22Rv1 (cell line): ENCODE results near the gene GABRG3.

ENCODE experiments used
- CTCF ChIP-seq: fragments of 450-650 bp; IDR thresholded peaks from 2 replicates; pipeline ENCODE4 v1.5.1; 2017; ENCODE audit warnings: mild to moderate bottlenecking
- ZFX ChIP-seq: fragments of 450-650 bp; IDR thresholded peaks from 2 replicates; pipeline ENCODE4 v1.6.1; 2017; ENCODE audit warnings: antibody characterized with exemption, borderline replicate concordance

- no peak for TF ChIP-seq CTCF
- TF ChIP-seq ZFX: no peak
These were observed 487.5 kb downstream of the GABRG3 start for GRCh38 chr15:27458345-27459084.
